ENCODE data around the gene CMSS1.
"Not testable (repeated sequence)": the region's sequence is repeated elsewhere in the genome, so short reads cannot be mapped to it uniquely, and the experiment has no call there.

Gene CMSS1

DNA sequence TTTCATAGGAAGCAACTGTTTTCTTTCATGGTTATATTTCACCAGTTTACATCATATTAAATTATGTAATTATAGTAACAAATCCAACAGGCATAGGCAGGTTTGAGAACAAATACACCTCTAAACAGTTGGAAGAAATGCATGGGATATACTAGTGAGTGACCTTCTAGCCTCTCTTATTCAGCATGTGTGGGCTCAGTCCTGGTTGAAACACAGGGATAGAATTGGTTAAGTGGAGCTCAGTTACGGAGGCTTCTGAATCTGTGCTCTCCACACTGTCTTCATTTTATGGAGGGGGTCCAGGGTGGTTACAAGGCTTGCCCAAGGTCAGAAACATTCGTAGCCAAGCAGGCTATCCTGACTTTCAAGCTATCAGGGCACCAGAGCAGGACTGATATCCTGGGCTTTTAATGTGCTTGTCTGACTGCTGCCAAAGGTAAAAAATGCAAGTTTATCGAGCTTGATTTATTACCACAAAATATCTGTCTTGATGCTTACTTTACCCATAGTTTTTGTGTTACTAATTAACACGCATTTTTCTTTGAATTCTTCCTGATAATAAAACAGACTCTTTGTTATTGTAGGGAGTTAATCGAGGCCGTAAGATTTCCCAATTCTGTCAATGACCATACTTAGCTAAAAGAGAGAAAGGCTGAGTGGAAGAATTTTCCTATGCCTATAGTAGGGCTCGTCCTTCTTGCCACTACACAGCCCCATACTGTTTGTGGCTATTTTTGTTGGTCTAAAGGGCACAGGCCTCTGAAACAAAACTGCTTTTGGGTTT lies 207.1 kb downstream of the CMSS1 start:
- no peak for DNase-seq (ENCODE audit: low read depth in 3 of 3)

DNA sequence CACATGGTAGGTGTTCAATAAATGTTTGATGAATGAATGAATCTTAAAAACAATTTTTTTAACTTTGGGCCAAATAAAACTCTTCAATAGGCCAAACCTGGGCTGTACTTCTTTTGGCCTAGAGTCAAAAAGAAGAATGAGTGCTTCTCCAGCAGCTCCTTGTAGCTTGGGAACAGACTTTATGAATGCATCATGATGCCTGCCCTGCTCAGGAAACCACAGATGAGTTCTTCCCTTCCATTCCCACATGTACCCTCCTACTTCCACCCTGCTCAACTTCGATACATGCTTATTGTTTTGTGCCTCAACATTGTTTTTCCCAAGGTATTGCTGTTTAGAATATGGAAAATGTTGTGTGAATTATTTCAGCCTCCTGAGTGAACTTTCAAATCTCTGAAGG lies 209.7 kb downstream of the CMSS1 start:
- no peak for DNase-seq (ENCODE audit: low read depth in 3 of 3)

DNA sequence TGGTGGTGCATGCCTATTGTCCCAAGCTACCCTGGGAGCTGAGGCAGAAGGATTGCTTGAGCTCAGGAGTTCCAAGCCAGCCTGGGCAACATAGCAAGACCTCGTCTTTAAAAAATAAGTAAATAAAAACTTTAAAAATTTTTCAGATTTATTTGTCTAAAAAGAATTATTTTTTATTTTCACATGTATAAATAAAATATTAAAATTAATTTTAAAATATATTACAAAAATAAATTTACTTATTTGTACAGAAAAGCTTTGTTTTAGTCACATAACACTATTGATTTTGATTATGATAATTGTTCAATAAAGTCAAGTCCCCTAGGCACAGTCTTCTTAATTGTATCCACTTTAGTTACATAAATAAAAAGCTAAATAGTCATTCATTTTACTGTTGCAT lies 211.4 kb downstream of the CMSS1 start:
- no peak for DNase-seq (ENCODE audit: low read depth in 3 of 3)

GRCh38 chr3:100029689-100030088 lies 212.0 kb downstream of the CMSS1 start:
- DNase-seq (ENCODE audit: low read depth in 3 of 3), result no peak

GRCh38 chr3:100030346-100030745 lies 212.7 kb downstream of the CMSS1 start:
- no peak for DNase-seq (ENCODE audit: low read depth in 3 of 3)

- DNase-seq (ENCODE audit: low read depth in 3 of 3), result no peak
Observed at GRCh38 chr3:100030914-100031425, 213.3 kb downstream of the CMSS1 start.

GRCh38 chr3:100032243-100032642 lies 214.6 kb downstream of the CMSS1 start:
- no peak for DNase-seq (ENCODE audit: low read depth in 3 of 3)

GRCh38 chr3:100033184-100033583 lies 215.5 kb downstream of the CMSS1 start:
- no peak for DNase-seq (ENCODE audit: low read depth in 3 of 3)

DNA sequence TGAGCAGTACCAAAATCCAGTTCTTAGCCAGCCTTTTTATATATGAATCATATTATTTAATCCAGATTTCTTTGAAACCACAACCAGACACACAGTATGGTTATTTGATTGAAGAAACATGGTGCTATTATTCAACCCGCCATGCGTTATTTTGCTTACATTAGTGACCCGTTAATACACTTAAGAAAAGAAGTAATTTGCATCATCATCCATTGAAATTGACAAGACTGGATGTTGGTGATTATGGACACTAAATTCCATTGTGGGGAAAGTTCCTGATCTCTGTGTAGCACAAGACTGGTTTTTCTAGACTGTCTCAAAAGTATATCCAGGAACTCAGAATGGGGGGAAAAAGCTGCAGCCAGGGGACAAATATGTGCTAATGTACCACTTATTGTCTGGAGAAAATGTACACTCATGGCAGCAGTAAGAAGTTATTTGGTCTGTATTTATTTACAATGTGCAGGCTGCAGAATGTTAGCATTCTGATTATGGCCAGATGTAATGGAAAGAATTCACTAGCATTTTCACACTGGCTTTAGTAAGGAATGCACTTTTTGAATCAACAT lies 216.3 kb downstream of the CMSS1 start:
- no peak for DNase-seq (ENCODE audit: low read depth in 3 of 3)

GRCh38 chr3:100039075-100039474 lies 221.4 kb downstream of the CMSS1 start:
- no peak for DNase-seq (ENCODE audit: low read depth in 3 of 3)

- no peak for DNase-seq (ENCODE audit: low read depth in 3 of 3)
Observed at GRCh38 chr3:100040451-100041225, 223.0 kb downstream of the CMSS1 start.

- DNase-seq (ENCODE audit: low read depth in 3 of 3), result no peak
Observed at GRCh38 chr3:100041328-100041749, 223.7 kb downstream of the CMSS1 start.

DNA sequence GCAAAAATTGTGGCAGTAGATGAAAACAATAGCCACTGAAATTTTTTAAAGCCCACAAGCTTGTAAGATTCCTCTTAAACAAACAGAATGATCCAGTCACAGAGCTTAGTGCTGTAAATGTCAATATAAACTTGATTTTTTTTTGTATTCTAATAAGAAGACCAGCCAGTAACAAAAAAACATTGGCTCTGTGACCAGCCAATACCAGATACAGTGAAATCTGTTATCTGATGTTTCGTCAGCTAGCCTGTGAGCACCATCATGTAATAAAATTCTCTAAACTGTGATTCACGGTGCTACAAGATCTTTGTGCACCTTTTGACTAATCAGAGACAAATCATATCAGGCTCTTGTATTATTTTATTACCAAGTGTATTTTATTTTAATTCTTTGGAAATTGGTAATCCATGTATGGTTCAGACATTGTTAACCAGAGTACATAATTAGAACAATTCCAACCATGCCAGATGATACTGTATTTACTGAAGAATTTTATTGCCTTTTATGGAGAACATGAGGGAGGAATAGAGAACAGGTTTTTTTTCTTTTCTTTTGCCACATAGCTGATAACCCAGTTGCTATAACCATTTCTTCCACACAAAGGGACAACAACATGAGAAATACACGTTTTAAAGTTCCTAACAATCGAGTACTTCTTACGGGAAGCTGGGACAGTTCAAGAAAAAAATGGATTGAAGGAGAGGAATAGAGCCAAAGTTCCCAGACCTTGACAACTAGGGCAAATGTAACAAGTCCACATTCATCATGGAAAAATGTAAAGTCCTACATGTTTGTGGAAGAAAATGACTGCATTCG lies 224.7 kb downstream of the CMSS1 start:
- DNase-seq (ENCODE audit: low read depth in 3 of 3), result no peak

DNA sequence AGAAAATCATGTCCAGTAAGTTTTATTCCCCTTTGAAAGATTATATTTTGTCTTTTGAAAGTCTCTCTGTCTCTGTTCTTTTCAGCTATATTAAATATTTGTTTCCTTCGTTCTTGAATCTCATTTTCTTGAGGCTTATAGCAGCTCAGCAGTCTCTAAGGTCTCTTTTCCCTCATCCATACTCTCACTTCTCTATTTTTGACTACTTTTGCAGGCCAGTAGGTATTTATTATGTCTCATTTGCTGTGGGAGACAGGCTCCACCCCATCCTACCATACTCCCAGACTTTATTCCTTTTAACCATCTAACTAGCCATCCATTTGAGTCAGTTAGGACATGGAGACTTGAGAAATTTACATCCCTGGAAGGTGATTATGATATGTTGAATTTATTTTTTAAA lies 225.6 kb downstream of the CMSS1 start:
- no peak for DNase-seq (ENCODE audit: low read depth in 3 of 3)

- no peak for DNase-seq (ENCODE audit: low read depth in 3 of 3)
Observed at GRCh38 chr3:100044369-100044768, 226.7 kb downstream of the CMSS1 start.

GRCh38 chr3:100045696-100046095 lies 228.0 kb downstream of the CMSS1 start:
- no peak for DNase-seq (ENCODE audit: low read depth in 3 of 3)

- no peak for DNase-seq (ENCODE audit: low read depth in 3 of 3)
Observed at GRCh38 chr3:100046986-100047385, 229.3 kb downstream of the CMSS1 start.

GRCh38 chr3:100047455-100048141 lies 229.9 kb downstream of the CMSS1 start:
- no peak for DNase-seq (ENCODE audit: low read depth in 3 of 3)

DNA sequence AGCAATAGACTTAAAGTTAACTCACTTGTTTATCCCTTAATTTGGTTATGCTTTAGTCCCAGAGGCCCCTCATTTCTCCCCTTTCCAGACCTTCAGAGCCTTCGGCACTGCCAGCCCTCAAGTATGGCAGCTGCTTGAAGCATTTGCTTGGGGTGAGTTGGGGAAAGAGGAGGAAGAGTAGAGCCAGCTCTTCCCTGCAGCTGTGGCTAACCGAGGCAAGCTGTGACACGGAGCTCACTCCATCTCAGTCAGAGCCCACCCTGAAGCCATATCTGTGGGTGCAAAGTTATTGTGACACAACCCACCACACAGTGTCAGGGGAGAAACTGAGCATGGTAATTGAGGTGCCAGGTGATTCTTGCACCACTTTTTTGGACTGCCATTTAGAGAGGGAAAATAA lies 230.6 kb downstream of the CMSS1 start:
- no peak for DNase-seq (ENCODE audit: low read depth in 3 of 3)

- not testable (repeated sequence) for DNase-seq (ENCODE audit: low read depth in 3 of 3)
Observed at GRCh38 chr3:100051513-100051912, 233.9 kb downstream of the CMSS1 start.

DNA sequence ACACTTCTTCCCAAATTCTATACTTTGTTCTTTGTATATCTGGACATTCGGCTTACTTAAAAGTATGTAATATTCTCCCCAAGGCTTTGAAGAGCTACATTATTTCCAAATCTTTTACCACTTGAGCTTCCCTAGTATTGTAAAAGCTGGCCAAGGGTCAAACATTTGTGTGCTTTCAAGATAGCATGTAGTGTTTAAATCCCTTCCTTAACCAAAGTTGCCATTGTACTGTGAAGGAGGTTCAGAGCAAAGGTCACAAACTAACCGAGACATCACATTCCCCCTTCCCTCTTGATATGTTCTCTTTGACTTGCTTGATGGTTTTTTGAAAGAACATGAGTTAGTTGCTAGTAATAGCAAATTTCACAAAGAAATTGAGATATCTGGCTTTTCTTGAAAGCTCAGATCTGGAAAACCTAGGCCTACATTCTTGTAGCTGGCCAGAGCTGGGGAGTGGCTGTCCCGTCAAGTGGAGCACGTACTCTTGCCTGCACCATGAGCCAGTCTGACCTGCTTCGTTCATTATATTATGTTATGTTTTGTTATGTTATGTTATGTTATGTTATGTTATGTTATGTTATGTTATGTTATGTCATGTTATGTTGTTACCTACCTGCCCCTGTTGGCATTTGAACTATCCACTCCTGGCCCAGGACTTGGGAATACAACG lies 236.4 kb downstream of the CMSS1 start:
- DNase-seq (ENCODE audit: low read depth in 3 of 3), result no peak

All from stimulated activated CD4-positive, alpha-beta T cell treated with anti-CD3 and anti-CD28 coated beads, TNF-alpha, amount 100 ng/mL, for 4 hours (primary cell).